Measurements from ENCODE around the gene SHC4. TPM values are rescaled to one million over a fixed set of nuclear protein-coding genes. Genes with fewer than 3 reads are reported as not detected.

SHC4 gene
- polyA plus RNA-seq, 3 donors = 0.09 TPM; not detected in 2

- DNase-seq = no peak
- H3K4me3 Mint-ChIP-seq = no peak overlapping the region
- Histone ChIP-seq H3K36me3 (replicated peaks in 1 of 2; ENCODE audit: control insufficient read depth in 1 of 2, insufficient read depth in 2 of 2, low read length in 2 of 2) (no peaks in the 10 kb centered on the region), H3K9ac (ENCODE audit: insufficient read depth, low read length, poor library complexity, severe bottlenecking) (no peak overlapping the region), H3K4me2 (replicated peaks; ENCODE audit: extremely low read depth, low read length, poor library complexity, severe bottlenecking) (no peak overlapping the region), H3K79me2 (ENCODE audit: insufficient read depth, low read length) (no peaks in the 10 kb centered on the region), H3K27me3 (ENCODE audit: control insufficient read depth in 2 of 2, insufficient read depth in 2 of 2, low read length in 2 of 2) (no peaks in the 10 kb centered on the region), H3K27ac (ENCODE audit: low read depth in 1 of 2, low read length in 2 of 2) (no peak overlapping the region), H4K20me1 (ENCODE audit: insufficient read depth, low read length) (no peaks in the 10 kb centered on the region), H3K4me3 (replicated peaks in 1 of 3; ENCODE audit: low read depth in 2 of 3, low read length in 3 of 3) (no peak overlapping the region), H3K4me1 (ENCODE audit: control insufficient read depth in 1 of 2, insufficient read depth in 2 of 2, low read length in 2 of 2) (peaks cover 3 to 4% of the 10 kb centered on the region in 2 donors), H2AFZ (ENCODE audit: insufficient read depth, low read depth, low read length, poor library complexity, severe bottlenecking) (no peak overlapping the region), H3K9me3 (replicated peaks in 1 of 2; ENCODE audit: control insufficient read depth in 1 of 2, insufficient read depth in 1 of 2, low read length in 2 of 2) (no peaks in the 10 kb centered on the region)
- peaks cover 4% of the 10 kb centered on the region for H3K4me1 Mint-ChIP-seq
- H3K27me3 Mint-ChIP-seq (ENCODE audit: low read depth in 3 of 3) = peaks cover 0 to 3% (median 2%) of the 10 kb centered on the region in 3 donors
- no CpG with 5 or more reads among the region's 2 CpGs for WGBS (ENCODE audit: insufficient coverage)
- no peak for TF ChIP-seq CTCF (IDR thresholded peaks at IDR 0.05)
- no peaks in the 10 kb centered on the region for H3K9me3 Mint-ChIP-seq
- H3K27ac Mint-ChIP-seq = no peak overlapping the region
- no peaks in the 10 kb centered on the region for H3K36me3 Mint-ChIP-seq
- intact Hi-C loops (cut with micrococcal nuclease) = no loop called here
Measured at GRCh38 chr15:48872632-48873031, 91.1 kb downstream of the SHC4 start.

GRCh38 chr15:48871542-48871941, 92.2 kb downstream of the SHC4 start:
- TF ChIP-seq CTCF (IDR thresholded peaks at IDR 0.05) = no peak
- Mint-ChIP-seq H3K27ac (no peak overlapping the region), H3K36me3 (no peaks in the 10 kb centered on the region), H3K4me1 (peaks cover 2% of the 10 kb centered on the region), H3K27me3 (ENCODE audit: low read depth in 3 of 3) (peaks cover 1 to 3% (median 2%) of the 10 kb centered on the region in 3 donors), H3K4me3 (no peak overlapping the region), H3K9me3 (no peaks in the 10 kb centered on the region)
- Histone ChIP-seq H3K27me3 (ENCODE audit: control insufficient read depth in 2 of 2, insufficient read depth in 2 of 2, low read length in 2 of 2) (no peaks in the 10 kb centered on the region), H3K4me1 (ENCODE audit: control insufficient read depth in 1 of 2, insufficient read depth in 2 of 2, low read length in 2 of 2) (no peaks in the 10 kb centered on the region), H3K4me3 (replicated peaks in 1 of 3; ENCODE audit: low read depth in 2 of 3, low read length in 3 of 3) (no peak overlapping the region), H3K27ac (ENCODE audit: low read depth in 1 of 2, low read length in 2 of 2) (no peak overlapping the region), H3K36me3 (replicated peaks in 1 of 2; ENCODE audit: control insufficient read depth in 1 of 2, insufficient read depth in 2 of 2, low read length in 2 of 2) (no peaks in the 10 kb centered on the region), H4K20me1 (ENCODE audit: insufficient read depth, low read length) (no peaks in the 10 kb centered on the region), H3K9ac (ENCODE audit: insufficient read depth, low read length, poor library complexity, severe bottlenecking) (no peak overlapping the region), H3K4me2 (replicated peaks; ENCODE audit: extremely low read depth, low read length, poor library complexity, severe bottlenecking) (no peak overlapping the region), H3K9me3 (replicated peaks in 1 of 2; ENCODE audit: control insufficient read depth in 1 of 2, insufficient read depth in 1 of 2, low read length in 2 of 2) (no peaks in the 10 kb centered on the region), H3K79me2 (ENCODE audit: insufficient read depth, low read length) (no peaks in the 10 kb centered on the region), H2AFZ (ENCODE audit: insufficient read depth, low read depth, low read length, poor library complexity, severe bottlenecking) (no peak overlapping the region)
- no peak for DNase-seq
- intact Hi-C loops (cut with micrococcal nuclease) = no loop called here

Measured in CD14-positive monocyte (primary cell).